Left forelimb (tissue), 1 donor: ENCODE measurements around the gene LRMDA.
"Not testable (repeated sequence)": the region's sequence is repeated elsewhere in the genome, so short reads cannot be mapped to it uniquely, and the experiment has no call there.

Experiments
- DNase-seq: peaks from one replicate; pipeline ENCODE4 v3.0.0-alpha.2; 2018; ENCODE audit warnings: low spot score

LRMDA gene

GRCh38 chr10:76554033-76554408, 1122.6 kb downstream of the LRMDA start:
- no peak for DNase-seq

DNA sequence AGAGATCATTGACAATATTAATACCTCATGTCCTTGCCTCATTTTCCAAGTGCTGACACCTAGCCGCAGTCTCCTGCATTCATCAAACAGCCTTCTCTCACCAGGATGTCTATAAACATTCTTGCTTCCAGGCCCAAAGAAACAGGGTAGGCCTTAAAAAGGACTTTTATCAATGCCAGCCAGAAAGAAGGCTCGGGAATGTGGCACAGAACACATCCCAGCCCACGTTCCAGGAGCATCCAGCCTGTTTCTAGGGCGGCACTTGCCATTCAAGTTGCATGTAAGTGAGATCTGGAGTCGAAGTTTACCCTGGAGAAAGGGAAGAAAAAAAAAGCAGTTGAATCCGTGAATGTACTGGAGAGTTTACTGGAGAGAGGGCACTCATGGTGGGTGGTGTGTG, 1123.1 kb downstream of the LRMDA start:
- DNase-seq: no peak

GRCh38 chr10:76555067-76555670, 1123.7 kb downstream of the LRMDA start:
- DNase-seq: no peak

- DNase-seq: no peak
Observed at GRCh38 chr10:76557366-76557765, 1125.9 kb downstream of the LRMDA start.

- no peak for DNase-seq
Observed at GRCh38 chr10:76558586-76558985, 1127.2 kb downstream of the LRMDA start.

- DNase-seq: no peak
Observed at GRCh38 chr10:76558996-76559891, 1127.8 kb downstream of the LRMDA start.

DNA sequence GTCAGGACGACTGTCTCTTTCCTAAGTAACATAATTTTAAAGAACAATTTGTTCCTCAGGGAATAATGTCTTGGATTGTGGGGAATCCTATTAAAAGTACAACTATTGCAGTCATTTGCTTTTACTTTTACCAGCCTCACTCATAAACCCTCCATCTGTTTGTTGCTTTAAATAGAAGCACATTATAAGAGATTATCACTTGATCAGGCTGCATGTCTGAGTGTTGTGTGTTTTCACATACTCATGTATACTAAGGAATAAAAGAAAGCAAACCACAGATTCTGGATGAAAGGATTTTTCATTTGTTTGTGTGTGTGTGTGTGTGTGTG, 1128.4 kb downstream of the LRMDA start:
- DNase-seq: no peak

- no peak for DNase-seq
Observed at GRCh38 chr10:76560338-76560737, 1128.9 kb downstream of the LRMDA start.

DNA sequence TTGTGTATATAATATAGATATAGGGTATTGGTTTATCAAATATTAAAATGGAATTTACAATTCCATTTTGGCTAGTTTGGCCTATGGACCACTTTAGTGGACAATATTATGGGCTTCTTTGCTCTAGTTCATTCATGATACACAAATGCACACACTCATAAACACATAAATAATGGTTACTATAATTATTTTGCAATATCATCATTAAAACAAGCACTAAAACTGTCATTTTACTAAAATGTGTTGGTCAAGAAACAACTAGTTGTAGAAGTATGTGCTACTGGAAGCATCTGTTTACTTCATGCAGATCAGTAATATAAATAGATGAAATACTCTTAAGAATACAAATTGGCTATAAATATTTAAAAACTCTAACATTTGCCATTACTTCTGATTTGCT, 1131.9 kb downstream of the LRMDA start:
- no peak for DNase-seq

DNA sequence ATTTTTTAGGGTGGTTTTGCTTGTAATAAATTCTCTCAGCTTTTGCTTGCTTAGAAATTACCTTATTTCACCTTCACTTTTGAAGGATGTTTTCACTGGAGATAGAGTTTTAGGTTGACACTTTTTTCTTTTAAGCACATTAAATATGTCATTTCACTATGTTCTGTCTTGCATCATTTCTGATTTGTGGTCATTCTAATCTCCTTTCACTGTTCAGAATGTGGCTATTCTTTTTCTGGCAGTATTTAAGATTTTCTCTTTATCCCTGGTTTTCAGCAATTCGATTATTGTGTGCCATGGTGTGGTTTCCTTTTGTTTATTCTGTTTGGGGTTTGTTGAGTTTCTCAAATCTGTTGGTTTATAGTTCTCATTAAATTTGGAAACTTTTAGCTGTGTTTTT, 1140.6 kb downstream of the LRMDA start:
- no peak for DNase-seq

- no peak for DNase-seq
Observed at GRCh38 chr10:76576276-76576962, 1145.0 kb downstream of the LRMDA start.

- DNase-seq: no peak
Observed at GRCh38 chr10:76577455-76577854, 1146.0 kb downstream of the LRMDA start.

DNA sequence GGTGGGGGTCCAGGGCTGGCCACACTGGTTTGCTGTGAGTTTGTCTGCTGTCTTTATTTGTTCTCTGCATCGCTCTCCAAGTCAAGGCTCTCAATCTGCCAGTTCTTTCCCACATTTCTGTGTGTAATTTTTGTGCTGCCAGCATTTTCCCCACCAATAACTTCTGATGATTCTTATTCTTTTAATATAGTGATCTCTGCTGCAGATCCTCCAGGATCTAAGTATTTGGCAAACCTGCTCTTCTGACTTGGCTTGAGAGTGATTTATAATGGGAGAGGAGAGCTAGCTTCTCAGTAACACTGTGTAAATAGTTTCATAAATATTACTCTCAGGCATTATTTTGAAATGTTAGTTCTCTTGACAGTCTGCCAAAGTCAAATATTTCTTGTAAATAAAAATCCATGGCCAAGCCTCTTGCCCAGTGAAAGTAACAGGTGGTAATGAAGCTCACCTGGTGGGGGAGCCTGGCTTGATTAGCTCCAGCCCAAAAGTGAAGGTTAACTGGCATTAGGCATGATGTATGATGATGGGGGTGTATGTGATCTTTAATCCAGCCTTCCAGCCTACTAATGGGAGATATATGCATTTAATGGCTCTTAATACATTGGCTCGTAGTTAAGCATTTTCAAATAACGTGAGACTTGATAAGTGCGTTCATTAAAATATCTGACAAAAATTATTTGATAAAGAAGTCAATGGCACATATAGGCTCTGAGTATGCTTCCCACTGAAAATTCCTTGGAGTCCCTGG, 1150.3 kb downstream of the LRMDA start:
- no peak for DNase-seq

- no peak for DNase-seq
Observed at GRCh38 chr10:76582531-76582930, 1151.1 kb downstream of the LRMDA start.

DNA sequence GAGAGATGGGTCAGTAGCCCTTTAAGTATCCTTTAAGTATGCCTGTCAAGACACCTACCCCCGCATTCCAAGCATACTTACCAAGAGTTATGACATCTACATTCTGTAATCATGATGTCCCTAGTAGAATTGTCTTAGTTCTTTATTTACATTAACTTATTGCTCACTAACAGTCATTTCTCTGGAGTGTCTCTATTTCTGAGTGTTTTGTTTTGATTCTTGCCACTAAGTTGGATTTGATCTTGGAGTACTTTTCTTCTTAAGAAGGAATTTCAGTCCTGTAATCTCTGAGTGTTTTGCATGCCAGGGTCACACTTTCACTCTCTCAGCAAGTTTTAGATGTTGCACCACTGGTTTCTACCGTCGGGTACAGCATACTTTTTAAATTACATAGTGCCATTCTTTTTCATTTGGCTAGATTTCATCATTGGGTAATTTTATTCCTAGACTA, 1152.3 kb downstream of the LRMDA start:
- DNase-seq: no peak

- not testable (repeated sequence) for DNase-seq
Observed at GRCh38 chr10:76584466-76584865, 1153.0 kb downstream of the LRMDA start.
